Left ventricle myocardium superior (tissue), 1 donor: Measurements from ENCODE around the gene CBX7. TPM values are rescaled to one million over a fixed set of nuclear protein-coding genes. Genes with fewer than 3 reads are reported as not detected.
"Not testable (repeated sequence)": the region's sequence is repeated elsewhere in the genome, so short reads cannot be mapped to it uniquely, and the experiment has no call there.

Source experiments
- ATAC-seq: fragments of 200-7000 bp; cut with Tn5 transposase; one replicate; pipeline ENCODE4 v1.9.1; 2020; ENCODE audit warnings: mild to moderate bottlenecking, moderate library complexity
- DNase-seq: peaks from one replicate; pipeline ENCODE4 v3.0.0-alpha.2; 2020
- intact Hi-C: fragments of 100-400 bp; cut with micrococcal nuclease; formaldehyde crosslinking; loops from one replicate; pipeline ENCODE4 v1.11.0; 2022
- total RNA-seq: library from RNA; stranded (reverse); fragmentation: NEBNext Ultra II Directional; extraction: Animal tissue kit (Norgen Biotek cat#: 25700); gene quantifications from one replicate; pipeline ENCODE4 v1.2.1, GENCODE V29; 2021
- donor health status: DM: no; HTN: yes; CAD: no; lungs with severe emphysema.

The CBX7 gene
- total RNA-seq, 1 donor from 2014 or later, result 79.2 TPM

- DNase-seq (no peak), ATAC-seq (no peak)
- intact Hi-C loops, result loop anchor here (10.0 kb wide), 1 partner anchor 59 kb away; no protein-coding TSS in a partner anchor
Observed at GRCh38 chr22:39175353-39176142, 23.1 kb upstream of the CBX7 start.

GRCh38 chr22:39174498-39175352 is 22.2 kb upstream of the CBX7 start:
- intact Hi-C loops, result loop anchor here (5.0 to 10.0 kb wide), 2 partner anchors 60 to 143 kb away; partner anchors contain the start of gene RPL3
- DNase-seq (peak; percentile 86), ATAC-seq (peak; percentile 57)

- ATAC-seq, result peak; percentile 2
- intact Hi-C loops, result loop anchor here (5.0 to 10.0 kb wide), 2 partner anchors 61 to 143 kb away; partner anchors contain the start of gene RPL3
- DNase-seq, result no peak
Observed at GRCh38 chr22:39173787-39174497, 21.5 kb upstream of the CBX7 start.

- DNase-seq (no peak), ATAC-seq (no peak)
Observed at GRCh38 chr22:39173050-39173706, 20.7 kb upstream of the CBX7 start.

GRCh38 chr22:39172265-39173049 is 20.0 kb upstream of the CBX7 start:
- intact Hi-C loops, result loop anchor here (5.0 to 10.0 kb wide), 2 partner anchors 62 to 145 kb away; partner anchors contain the start of gene RPL3
- DNase-seq, ATAC-seq: not testable (repeated sequence)

More at GRCh38 chr22:39173050-39173706, 20.7 kb upstream of the CBX7 start:
- intact Hi-C loops, result loop anchor here (5.0 to 10.0 kb wide), 2 partner anchors 62 to 144 kb away; partner anchors contain the start of gene RPL3

GRCh38 chr22:39171623-39172264 is 19.3 kb upstream of the CBX7 start:
- DNase-seq (no peak), ATAC-seq (no peak)
- intact Hi-C loops, result loop anchor here (5.0 to 10.0 kb wide), 2 partner anchors 63 to 146 kb away; partner anchors contain the start of gene RPL3

GRCh38 chr22:39170825-39171622 is 18.5 kb upstream of the CBX7 start:
- ATAC-seq (peak; percentile 84), DNase-seq (peak; percentile 90)
- intact Hi-C loops, result loop anchor here (5.0 to 10.0 kb wide), 2 partner anchors 64 to 146 kb away; partner anchors contain the start of gene RPL3

GRCh38 chr22:39169797-39170466 is 17.5 kb upstream of the CBX7 start:
- intact Hi-C loops, result loop anchor here (5.0 to 10.0 kb wide), 2 partner anchors 65 to 147 kb away; partner anchors contain the start of gene RPL3
- no peak for ATAC-seq
- no peak for DNase-seq

GRCh38 chr22:39166547-39166946 is 14.1 kb upstream of the CBX7 start:
- ATAC-seq (no peak), DNase-seq (no peak)
- intact Hi-C loops, result no loop called here

GRCh38 chr22:39156093-39156492 is 3.6 kb upstream of the CBX7 start:
- ATAC-seq, intact Hi-C loops, DNase-seq: not testable (repeated sequence)

GRCh38 chr22:39155421-39155820 is 2.9 kb upstream of the CBX7 start:
- ATAC-seq, result no peak
- intact Hi-C loops, result no loop called here
- no peak for DNase-seq

- DNase-seq, result no peak
- ATAC-seq, result no peak
- intact Hi-C loops, result no loop called here
Observed at GRCh38 chr22:39153220-39153717, 789 bp upstream of the CBX7 start.

- DNase-seq (no peak), ATAC-seq (no peak)
- intact Hi-C loops, result no loop called here
Observed at GRCh38 chr22:39152024-39152510, 413 bp downstream of the CBX7 start.

GRCh38 chr22:39151329-39151975 is 1.0 kb downstream of the CBX7 start:
- intact Hi-C loops, result no loop called here
- ATAC-seq, result no peak
- no peak for DNase-seq

GRCh38 chr22:39150848-39151215 is 1.6 kb downstream of the CBX7 start:
- ATAC-seq (no peak), DNase-seq (no peak)
- intact Hi-C loops, result no loop called here
